Left ventricle myocardium inferior (tissue), 1 donor: ENCODE data around the gene TMEM18. TPM values are rescaled to one million over a fixed set of nuclear protein-coding genes. Genes with fewer than 3 reads are reported as not detected.

Experiments used
- DNase-seq: peaks from one replicate; pipeline ENCODE4 v3.0.0-alpha.2; 2020
- H3K27ac ChIP-seq: fragments of 200-600 bp; replicated peaks from 2 replicates; pipeline ENCODE4 v1.8.0; 2021
- H3K27me3 ChIP-seq: fragments of 200-600 bp; 2 replicates; pipeline ENCODE4 v1.8.0; 2021; ENCODE audit warnings: low read depth
- H3K36me3 ChIP-seq: fragments of 200-600 bp; 2 replicates; pipeline ENCODE4 v1.8.0; 2021
- H3K4me1 ChIP-seq: fragments of 200-600 bp; 2 replicates; pipeline ENCODE4 v1.8.0; 2021
- H3K4me3 ChIP-seq: fragments of 200-600 bp; 2 replicates; pipeline ENCODE4 v1.8.0; 2021; ENCODE audit warnings: mild to moderate bottlenecking, moderate library complexity
- H3K9me3 ChIP-seq: fragments of 200-600 bp; replicated peaks from 2 replicates; pipeline ENCODE4 v1.8.0; 2021
- intact Hi-C: fragments of 100-400 bp; cut with micrococcal nuclease; formaldehyde crosslinking; loops from one replicate; pipeline ENCODE4 v1.11.0; 2022
- total RNA-seq: library from RNA; stranded (reverse); fragmentation: NEBNext Ultra II Directional; extraction: Animal tissue kit (Norgen Biotek cat#: 25700); gene quantifications from one replicate; pipeline ENCODE4 v1.2.1, GENCODE V29; 2021
- TF ChIP-seq, protein P1 (sequence below): fragments of 200-600 bp; IDR thresholded peaks from 2 replicates; pipeline ENCODE4 v1.8.0; 2021; ENCODE audit warnings: antibody characterized with exemption, mild to moderate bottlenecking, borderline replicate concordance
- donor health status: DM: no; HTN: yes; CAD: no; lungs with severe emphysema.

The TMEM18 gene
- total RNA-seq, 1 donor from 2014 or later = 10.4 TPM

DNA sequence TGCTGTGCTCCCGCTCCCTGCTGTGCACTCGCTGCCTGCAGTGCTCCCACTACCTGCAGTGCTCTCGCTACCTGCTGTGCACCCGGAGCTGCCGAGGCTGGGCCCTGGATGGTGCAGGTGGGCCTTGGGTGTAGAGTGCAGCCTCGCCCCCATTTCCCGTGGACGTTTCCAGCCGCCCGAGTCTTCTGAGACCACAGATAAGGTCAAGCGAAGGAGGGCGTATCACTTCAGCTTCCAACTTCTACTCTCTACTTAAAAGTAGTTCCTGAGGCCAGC, 15.9 kb downstream of the TMEM18 start:
- Histone ChIP-seq H3K4me3 (no peak overlapping the region), H3K9me3 (peaks cover 19% of the 10 kb centered on the region), H3K36me3 (peaks cover 30% of the 10 kb centered on the region), H3K27ac (no peak overlapping the region), H3K4me1 (no peaks in the 10 kb centered on the region), H3K27me3 (peaks cover 43% of the 10 kb centered on the region)
- intact Hi-C loops = no loop called here
- TF ChIP-seq, protein P1, sequence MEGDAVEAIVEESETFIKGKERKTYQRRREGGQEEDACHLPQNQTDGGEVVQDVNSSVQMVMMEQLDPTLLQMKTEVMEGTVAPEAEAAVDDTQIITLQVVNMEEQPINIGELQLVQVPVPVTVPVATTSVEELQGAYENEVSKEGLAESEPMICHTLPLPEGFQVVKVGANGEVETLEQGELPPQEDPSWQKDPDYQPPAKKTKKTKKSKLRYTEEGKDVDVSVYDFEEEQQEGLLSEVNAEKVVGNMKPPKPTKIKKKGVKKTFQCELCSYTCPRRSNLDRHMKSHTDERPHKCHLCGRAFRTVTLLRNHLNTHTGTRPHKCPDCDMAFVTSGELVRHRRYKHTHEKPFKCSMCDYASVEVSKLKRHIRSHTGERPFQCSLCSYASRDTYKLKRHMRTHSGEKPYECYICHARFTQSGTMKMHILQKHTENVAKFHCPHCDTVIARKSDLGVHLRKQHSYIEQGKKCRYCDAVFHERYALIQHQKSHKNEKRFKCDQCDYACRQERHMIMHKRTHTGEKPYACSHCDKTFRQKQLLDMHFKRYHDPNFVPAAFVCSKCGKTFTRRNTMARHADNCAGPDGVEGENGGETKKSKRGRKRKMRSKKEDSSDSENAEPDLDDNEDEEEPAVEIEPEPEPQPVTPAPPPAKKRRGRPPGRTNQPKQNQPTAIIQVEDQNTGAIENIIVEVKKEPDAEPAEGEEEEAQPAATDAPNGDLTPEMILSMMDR = no peak
- no peak for DNase-seq

DNA sequence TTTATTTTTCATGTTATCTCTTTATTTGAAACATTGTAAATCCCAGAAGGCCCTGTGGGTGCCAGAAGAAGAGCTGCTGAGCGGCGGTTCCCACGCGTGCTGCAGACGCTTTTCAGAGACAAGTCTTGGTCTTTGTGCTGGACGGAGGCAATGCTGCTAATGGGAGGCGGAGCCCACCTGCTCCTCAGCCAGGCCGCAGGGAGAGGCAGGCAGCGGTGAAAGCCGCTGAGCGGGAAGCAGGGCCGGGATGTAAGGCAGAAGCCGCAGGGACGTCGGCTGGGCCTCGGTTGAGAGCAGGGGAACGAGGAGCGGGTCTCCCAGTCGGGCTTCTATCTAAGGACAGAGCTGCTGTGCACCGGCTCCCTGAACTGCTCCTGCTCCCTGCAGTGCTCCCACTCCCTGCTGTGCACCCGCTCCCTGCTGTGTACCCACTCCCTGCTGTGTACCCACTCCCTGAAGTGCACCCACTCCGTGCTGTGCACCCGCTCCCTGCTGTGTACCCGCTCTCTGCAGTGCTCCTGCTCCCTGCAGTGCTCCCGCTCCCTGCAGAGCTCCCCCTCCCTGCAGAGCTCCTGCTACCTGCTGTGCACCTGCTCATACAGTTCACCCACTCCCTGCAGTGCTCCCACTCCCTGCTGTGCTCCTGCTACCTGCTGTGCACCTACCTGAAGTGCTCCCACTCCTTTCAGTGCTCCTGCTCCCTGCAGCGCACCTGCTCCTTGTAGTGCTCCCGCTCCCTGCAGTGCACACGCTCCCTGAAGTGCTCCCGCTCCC, 16.4 kb downstream of the TMEM18 start:
- H3K9me3 ChIP-seq = peaks cover 14% of the 10 kb centered on the region
- TF ChIP-seq, protein P1 = no peak
- H3K27ac ChIP-seq = no peak overlapping the region
- H3K36me3 ChIP-seq = peaks cover 25% of the 10 kb centered on the region
- intact Hi-C loops = no loop called here
- H3K4me1 ChIP-seq = no peaks in the 10 kb centered on the region
- no peak for DNase-seq
- peaks cover 43% of the 10 kb centered on the region for H3K27me3 ChIP-seq
- H3K4me3 ChIP-seq = no peak overlapping the region

DNA sequence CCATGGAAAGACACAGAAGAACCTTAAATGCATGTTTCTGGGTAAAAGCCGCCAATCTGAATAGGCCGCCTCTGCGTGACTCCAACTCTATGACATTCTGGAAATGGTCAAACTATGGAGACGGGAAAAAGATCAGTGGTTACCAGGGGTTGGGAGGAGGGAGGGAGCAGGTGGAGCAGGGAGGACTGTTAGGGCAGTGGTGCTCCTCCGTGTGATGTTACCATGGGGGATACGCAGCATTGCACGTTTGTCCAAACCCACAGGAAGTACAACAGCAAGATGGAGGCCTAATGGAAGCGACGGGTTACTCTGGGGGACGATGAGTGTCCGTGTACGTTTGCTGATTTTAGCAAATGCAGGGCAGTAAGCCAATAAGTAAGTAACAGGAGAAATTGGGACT, 17.2 kb downstream of the TMEM18 start:
- DNase-seq = no peak
- Histone ChIP-seq H3K27ac (no peak overlapping the region), H3K4me3 (no peak overlapping the region), H3K4me1 (no peaks in the 10 kb centered on the region), H3K36me3 (peaks cover 22% of the 10 kb centered on the region), H3K9me3 (peaks cover 6% of the 10 kb centered on the region), H3K27me3 (peaks cover 43% of the 10 kb centered on the region)
- TF ChIP-seq, protein P1 = no peak
- intact Hi-C loops = no loop called here

DNA sequence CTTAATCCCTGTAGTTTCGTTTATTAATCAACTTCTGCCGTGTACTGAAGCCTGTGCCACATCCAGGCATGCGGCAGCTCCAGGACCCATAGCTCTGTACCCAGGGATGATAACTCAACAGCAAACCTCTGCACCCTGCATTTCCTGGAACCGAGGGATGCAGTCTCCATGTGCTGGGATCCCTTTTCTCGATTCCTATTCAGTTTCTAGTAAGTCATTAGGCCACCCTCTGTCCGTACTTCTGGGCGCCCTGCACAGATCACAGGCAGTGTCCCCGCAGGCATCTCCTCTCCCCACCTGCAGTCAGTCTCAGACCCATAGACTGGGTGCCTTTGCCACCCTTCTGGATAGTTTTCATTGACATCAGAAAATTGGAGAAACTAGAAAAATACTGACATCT, 18.8 kb downstream of the TMEM18 start:
- intact Hi-C loops = no loop called here

DNA sequence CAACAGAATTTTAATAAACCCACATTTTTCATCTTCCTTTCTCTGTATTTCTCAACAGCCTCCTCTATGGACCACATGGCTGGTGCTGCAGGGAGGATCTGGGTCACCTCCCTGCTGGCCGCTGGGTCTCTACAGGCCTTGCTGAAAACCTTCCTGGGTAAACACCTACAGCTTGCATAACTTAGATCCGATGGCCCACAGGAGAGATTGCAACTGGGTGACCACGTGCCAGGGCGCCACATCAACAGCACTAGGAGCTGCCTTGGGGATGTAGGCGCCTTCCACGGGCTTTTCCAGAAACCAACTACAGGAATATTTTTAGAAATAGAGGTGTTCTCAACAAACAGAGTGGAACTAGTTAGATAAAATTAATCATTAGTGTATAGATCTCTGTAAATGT, 19.4 kb downstream of the TMEM18 start:
- Histone ChIP-seq H3K36me3 (no peaks in the 10 kb centered on the region), H3K27ac (no peak overlapping the region), H3K4me1 (no peaks in the 10 kb centered on the region), H3K27me3 (peaks cover 58% of the 10 kb centered on the region), H3K9me3 (no peaks in the 10 kb centered on the region), H3K4me3 (no peak overlapping the region)
- TF ChIP-seq, protein P1 = no peak
- no peak for DNase-seq
- intact Hi-C loops = no loop called here

More for the DNA sequence above, 18.8 kb downstream of the TMEM18 start:
- DNase-seq = no peak
- no peaks in the 10 kb centered on the region for H3K4me1 ChIP-seq
- no peak overlapping the region for H3K4me3 ChIP-seq
- TF ChIP-seq, protein P1 = no peak
- H3K27me3 ChIP-seq = peaks cover 58% of the 10 kb centered on the region
- peaks cover 6% of the 10 kb centered on the region for H3K36me3 ChIP-seq
- H3K9me3 ChIP-seq = no peaks in the 10 kb centered on the region
- H3K27ac ChIP-seq = no peak overlapping the region
